ACC112 (cell line): Measurements from ENCODE around the gene ZNF581.

ENCODE experiments used
- H2AFZ ChIP-seq: fragments of 200-600 bp; sonication (generic); one replicate; pipeline ENCODE4 v1.6.0; 2017; ENCODE audit warnings: antibody characterized with exemption, low read length; ENCODE audit not compliant: unreplicated experiment
- H3K27ac ChIP-seq: fragments of 200-600 bp; sonication (generic); 2 replicates; pipeline ENCODE4 v1.5.1; 2014; ENCODE audit warnings: low read depth, mild to moderate bottlenecking, antibody characterized with exemption, low read length, moderate library complexity
- H3K27me3 ChIP-seq: fragments of 200-600 bp; sonication (generic); 2 replicates; pipeline ENCODE4 v1.6.1; 2014; ENCODE audit warnings: mild to moderate bottlenecking, antibody characterized with exemption, low read length, moderate library complexity, mixed read lengths; ENCODE audit not compliant: insufficient read depth
- H3K36me3 ChIP-seq: fragments of 200-600 bp; sonication (generic); 2 replicates; pipeline ENCODE4 v1.6.1; 2016; ENCODE audit warnings: mild to moderate bottlenecking, antibody characterized with exemption, low read length, moderate library complexity, mixed read lengths; ENCODE audit not compliant: insufficient read depth
- H3K4me1 ChIP-seq: fragments of 200-600 bp; sonication (generic); one replicate; pipeline ENCODE4 v1.6.1; 2016; ENCODE audit warnings: low read length, mixed read lengths; ENCODE audit not compliant: insufficient read depth, unreplicated experiment, control insufficient read depth
- H3K4me3 ChIP-seq: fragments of 200-600 bp; sonication (generic); 2 replicates; pipeline ENCODE4 v1.5.1; 2014; ENCODE audit warnings: mild to moderate bottlenecking, low read depth, low read length
- H3K79me2 ChIP-seq: fragments of 200-600 bp; sonication (generic); one replicate; pipeline ENCODE4 v1.6.0; 2016; ENCODE audit warnings: low read length; ENCODE audit not compliant: control insufficient read depth, unreplicated experiment, insufficient read depth

The ZNF581 gene

DNA sequence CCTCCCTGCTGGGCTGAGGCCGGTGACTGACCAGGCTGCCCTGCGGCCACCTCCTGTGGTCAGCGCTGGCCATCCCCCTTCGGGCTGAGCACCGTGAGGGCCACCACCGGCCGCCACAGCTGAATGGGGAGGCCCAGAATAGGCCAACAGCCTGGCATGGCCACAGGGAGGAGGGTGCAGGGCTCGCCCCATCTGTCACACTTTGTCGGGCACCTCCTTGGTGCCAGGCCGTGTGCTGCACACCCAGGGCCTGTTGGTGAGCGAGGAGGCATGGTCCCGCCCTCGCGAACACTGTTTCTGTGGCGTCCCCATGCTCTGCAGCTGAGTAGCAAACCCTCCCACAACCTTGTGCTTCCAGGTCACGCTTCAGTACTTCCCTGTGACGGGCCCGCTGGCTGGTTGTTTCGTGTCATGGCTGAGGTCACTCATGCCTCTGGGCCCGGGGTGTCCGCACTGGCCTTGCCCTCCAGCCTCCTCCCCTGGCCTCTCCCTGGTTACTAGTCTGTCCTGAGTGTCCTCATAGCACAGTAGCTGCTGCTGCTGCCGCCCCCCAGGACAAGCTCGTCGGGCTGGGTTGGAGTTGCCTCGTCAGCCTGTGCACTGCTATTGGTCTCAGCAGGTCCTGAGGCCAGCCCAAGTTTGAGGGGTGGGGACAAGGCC is 46.8 kb downstream of the ZNF581 start:
- Histone ChIP-seq H3K4me1 (no peaks in the 10 kb centered on the region), H3K4me3 (no peak overlapping the region)

DNA sequence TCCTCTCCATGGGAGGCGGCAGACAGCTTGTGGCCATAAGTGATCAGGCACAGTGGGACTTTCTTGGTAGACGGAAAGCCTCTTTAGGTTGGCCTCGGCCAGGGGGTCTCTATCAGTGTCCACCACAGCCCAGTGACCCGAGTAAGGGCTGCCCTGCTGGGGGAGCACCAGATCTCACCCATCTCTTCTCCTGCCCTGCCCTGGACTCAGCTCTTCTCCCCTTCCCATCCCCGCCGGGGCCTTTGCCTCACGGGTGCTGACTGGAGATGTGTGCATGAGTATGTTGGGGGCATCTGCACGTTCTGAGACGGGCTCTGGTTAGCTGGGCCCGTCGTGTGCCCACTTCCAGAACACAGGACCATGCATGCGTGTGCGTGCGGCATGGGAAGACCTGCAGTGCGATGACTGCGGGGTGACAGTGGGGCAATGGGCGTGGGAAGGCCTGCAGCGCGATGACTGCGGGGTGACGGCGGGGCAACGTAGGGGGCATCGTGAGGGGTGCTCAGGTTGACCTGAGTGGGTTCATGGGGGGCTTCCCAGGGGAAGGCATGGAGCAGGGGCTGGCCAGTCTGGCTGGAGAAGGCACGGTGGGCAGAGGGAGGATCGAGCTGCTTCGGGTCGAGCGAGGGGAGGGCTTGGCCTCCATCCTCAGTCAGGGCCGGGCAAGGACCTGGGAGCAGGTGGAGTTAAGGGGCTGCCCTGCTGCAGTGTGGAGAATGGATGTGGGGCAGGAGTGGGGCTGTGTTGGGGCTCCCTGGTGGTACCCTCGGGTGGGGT is 47.5 kb downstream of the ZNF581 start:
- H2AFZ ChIP-seq: no peak overlapping the region
- no peak overlapping the region for H3K27ac ChIP-seq
- H3K4me1 ChIP-seq: no peaks in the 10 kb centered on the region
- H3K4me3 ChIP-seq: no peak overlapping the region
- no peaks in the 10 kb centered on the region for H3K27me3 ChIP-seq
- peaks cover 6% of the 10 kb centered on the region for H3K79me2 ChIP-seq
- no peaks in the 10 kb centered on the region for H3K36me3 ChIP-seq

More for the DNA sequence above, 46.8 kb downstream of the ZNF581 start:
- no peak overlapping the region for H3K27ac ChIP-seq
- H2AFZ ChIP-seq: no peak overlapping the region
- no peaks in the 10 kb centered on the region for H3K36me3 ChIP-seq
- peaks cover 6% of the 10 kb centered on the region for H3K79me2 ChIP-seq
- H3K27me3 ChIP-seq: no peaks in the 10 kb centered on the region

DNA sequence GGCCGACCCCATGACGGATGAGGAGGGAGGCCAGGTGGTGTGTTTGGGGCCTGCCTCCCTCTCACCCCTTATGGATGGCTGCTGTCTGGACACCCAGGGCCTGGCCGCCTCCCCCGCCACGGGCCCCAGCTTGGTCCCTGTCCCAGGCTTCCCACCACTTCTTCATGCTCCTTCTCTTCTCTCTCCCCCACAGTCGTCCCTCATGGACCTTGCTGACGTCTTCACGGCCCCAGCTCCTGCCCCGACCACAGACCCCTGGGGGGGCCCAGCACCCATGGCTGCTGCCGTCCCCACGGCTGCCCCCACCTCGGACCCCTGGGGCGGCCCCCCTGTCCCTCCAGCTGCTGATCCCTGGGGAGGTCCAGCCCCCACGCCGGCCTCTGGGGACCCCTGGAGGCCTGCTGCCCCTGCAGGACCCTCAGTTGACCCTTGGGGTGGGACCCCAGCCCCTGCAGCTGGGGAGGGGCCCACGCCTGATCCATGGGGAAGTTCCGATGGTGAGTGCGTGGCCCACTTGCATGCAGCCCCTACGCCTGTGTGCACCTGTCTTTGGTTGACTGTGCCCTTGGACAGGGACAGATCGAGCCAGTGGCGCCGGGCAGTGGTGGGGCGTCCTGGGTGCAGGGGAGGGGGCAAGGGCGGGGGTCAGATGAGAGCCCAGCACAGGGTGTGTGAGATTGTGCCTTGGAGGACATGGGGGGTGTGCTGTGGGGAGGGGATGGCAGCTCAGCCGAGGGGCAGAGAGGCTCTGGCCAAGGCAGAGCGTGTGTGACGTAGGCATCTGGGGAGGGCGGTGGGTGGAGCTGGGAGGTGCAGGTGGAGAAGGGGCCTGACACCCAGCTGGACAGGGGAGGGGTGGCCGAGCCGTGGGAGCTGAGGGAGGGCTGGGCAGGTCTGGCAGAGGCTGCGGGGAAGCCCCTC is 48.4 kb downstream of the ZNF581 start:
- Histone ChIP-seq H2AFZ (no peak overlapping the region), H3K4me3 (no peak overlapping the region), H3K27me3 (no peaks in the 10 kb centered on the region), H3K27ac (no peak overlapping the region), H3K79me2 (no peaks in the 10 kb centered on the region), H3K4me1 (no peaks in the 10 kb centered on the region), H3K36me3 (no peaks in the 10 kb centered on the region)

DNA sequence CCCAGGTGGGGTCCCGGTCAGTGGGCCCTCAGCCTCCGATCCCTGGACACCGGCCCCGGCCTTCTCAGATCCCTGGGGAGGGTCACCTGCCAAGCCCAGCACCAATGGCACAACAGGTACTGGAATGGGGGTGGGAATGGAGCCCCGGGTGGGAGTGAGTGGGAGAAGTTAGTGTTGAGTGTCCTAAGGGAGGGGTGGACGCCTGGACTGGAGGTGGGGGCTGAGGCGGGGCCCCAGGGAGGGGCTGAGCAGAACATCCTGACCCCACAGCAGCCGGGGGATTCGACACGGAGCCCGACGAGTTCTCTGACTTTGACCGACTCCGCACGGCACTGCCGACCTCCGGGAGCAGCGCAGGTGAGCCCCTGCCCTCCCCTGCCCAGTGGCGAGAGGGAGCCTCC is 49.2 kb downstream of the ZNF581 start:
- Histone ChIP-seq H3K27me3 (no peaks in the 10 kb centered on the region), H3K4me3 (no peak overlapping the region), H3K27ac (no peak overlapping the region), H2AFZ (no peak overlapping the region), H3K79me2 (no peaks in the 10 kb centered on the region), H3K36me3 (no peaks in the 10 kb centered on the region), H3K4me1 (no peaks in the 10 kb centered on the region)

DNA sequence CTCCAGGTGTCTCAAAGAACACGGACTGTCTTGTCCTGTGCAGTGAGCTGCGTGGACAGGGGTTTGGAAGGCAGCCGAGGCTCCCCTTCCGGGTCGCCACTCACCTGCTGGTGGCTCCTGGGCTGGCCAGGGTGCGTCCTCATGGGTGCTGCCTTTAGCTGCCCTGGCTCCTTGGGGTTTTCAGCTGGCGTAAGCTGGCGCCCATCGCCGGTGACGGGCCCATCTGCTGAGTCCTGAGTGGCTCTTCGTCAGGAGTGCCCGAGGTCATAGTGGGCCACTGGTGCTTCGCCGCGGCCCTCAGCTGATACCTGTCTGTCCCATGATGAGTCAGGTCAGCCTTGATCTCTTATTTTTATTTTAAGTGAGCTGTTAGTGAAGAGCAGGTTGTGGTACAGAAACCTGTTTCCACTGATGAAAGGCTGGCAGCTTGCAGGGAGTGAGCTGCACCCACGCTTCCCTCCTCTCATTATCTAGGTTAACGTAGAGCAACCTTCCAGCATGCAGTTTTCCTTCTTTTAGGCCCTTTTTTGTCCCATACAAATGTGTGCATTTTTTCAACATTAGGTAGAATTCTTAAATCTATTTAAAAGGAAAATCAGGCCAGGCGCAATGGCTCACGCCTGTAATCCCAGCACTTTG is 50.0 kb downstream of the ZNF581 start:
- Histone ChIP-seq H3K36me3 (no peaks in the 10 kb centered on the region), H3K27ac (no peak overlapping the region), H3K4me3 (no peak overlapping the region), H2AFZ (no peak overlapping the region), H3K27me3 (no peaks in the 10 kb centered on the region), H3K4me1 (no peaks in the 10 kb centered on the region), H3K79me2 (no peaks in the 10 kb centered on the region)

DNA sequence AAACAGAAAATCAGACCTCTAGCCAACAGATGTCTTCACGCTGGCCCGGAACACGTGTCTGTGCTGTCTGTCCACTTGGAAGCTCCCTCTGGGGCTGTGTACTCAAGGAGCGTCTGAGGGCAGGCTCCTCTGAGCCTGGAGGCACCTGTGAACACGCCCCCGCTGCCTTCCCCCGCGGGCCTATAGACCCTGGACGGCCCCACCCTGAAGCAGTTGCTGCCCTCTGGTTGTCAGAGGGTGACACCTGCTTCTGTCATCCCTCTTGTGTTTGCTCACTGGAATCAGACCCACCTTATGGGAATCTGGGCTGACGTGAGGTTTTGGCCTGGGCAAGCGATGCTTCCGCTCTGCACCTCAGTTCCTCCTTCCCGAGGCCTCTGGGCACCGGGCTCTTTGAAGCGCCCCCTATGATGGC is 50.8 kb downstream of the ZNF581 start:
- Histone ChIP-seq H3K79me2 (no peaks in the 10 kb centered on the region), H3K4me1 (no peaks in the 10 kb centered on the region), H2AFZ (no peak overlapping the region), H3K27ac (no peak overlapping the region), H3K4me3 (no peak overlapping the region), H3K27me3 (no peaks in the 10 kb centered on the region), H3K36me3 (no peaks in the 10 kb centered on the region)

DNA sequence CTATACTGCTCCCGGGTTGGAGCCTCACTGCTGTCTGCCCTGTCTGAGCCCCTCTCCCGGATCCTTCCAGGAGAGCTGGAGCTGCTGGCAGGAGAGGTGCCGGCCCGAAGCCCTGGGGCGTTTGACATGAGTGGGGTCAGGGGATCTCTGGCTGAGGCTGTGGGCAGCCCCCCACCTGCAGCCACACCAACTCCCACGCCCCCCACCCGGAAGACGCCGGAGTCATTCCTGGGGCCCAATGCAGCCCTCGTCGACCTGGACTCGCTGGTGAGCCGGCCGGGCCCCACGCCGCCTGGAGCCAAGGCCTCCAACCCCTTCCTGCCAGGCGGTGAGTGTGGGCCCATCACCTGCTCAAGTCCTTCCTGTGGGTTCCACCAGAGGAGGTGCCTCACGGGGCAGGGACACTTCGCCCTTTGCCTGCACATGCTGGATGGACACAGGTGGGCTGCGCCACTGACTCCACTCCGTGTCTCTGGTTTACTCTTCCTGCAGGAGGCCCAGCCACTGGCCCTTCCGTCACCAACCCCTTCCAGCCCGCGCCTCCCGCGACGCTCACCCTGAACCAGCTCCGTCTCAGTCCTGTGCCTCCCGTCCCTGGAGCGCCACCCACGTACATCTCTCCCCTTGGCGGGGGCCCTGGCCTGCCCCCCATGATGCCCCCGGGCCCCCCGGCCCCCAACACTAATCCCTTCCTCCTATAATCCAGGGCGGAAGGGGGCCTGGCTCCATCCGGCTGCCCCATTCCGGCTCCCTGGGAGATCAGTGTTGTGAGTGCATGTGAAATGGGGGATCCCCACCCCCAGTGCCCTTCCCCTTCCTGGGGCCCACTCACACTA is 51.4 kb downstream of the ZNF581 start:
- no peak overlapping the region for H3K27ac ChIP-seq
- H3K4me1 ChIP-seq: no peaks in the 10 kb centered on the region
- no peaks in the 10 kb centered on the region for H3K36me3 ChIP-seq
- H3K79me2 ChIP-seq: no peaks in the 10 kb centered on the region
- no peaks in the 10 kb centered on the region for H3K27me3 ChIP-seq
- no peak overlapping the region for H3K4me3 ChIP-seq
- H2AFZ ChIP-seq: no peak overlapping the region
